ENCODE results near the gene ERMARD.
"Not testable (repeated sequence)": the region's sequence is repeated elsewhere in the genome, so short reads cannot be mapped to it uniquely, and the experiment has no call there.

Gene ERMARD

GRCh38 chr6:169741344-169741743 is 10.1 kb upstream of the ERMARD start:
- Histone ChIP-seq H3K36me3 (ENCODE audit: insufficient read depth, low read length) (no peaks in the 10 kb centered on the region), H3K4me1 (ENCODE audit: control insufficient read depth, insufficient read depth, low read length) (no peaks in the 10 kb centered on the region), H3K4me2 (ENCODE audit: low read length) (no peak overlapping the region), H3K9ac (ENCODE audit: low read depth, low read length) (no peak overlapping the region), H3K4me3 (ENCODE audit: low read length) (no peak overlapping the region), H3K9me3 (replicated peaks; ENCODE audit: low read length) (no peaks in the 10 kb centered on the region), H3K27me3 (ENCODE audit: control insufficient read depth, insufficient read depth, low read length) (peaks cover 14% of the 10 kb centered on the region)

DNA sequence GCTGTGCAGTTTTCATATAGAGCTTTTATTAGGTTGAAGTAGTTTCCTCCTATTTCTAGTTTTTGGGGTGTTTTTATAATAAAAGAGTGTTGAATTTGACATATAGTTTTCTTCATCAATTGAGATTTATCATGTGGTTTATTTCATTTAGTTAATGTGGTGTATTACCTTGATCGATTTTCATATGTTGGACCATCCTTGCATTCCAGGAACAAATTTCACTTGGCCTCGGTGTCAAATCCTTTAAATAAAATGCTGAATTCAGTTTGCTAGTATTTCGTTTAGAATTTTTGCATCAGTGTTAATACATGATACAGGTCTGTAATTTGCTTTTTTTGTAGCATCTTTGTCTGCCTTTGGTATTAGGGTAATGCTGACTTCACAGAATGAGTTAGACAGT is 6.0 kb upstream of the ERMARD start:
- no peak overlapping the region for H3K9ac ChIP-seq (ENCODE audit: low read depth, low read length)
- H3K36me3 ChIP-seq (ENCODE audit: insufficient read depth, low read length) = no peaks in the 10 kb centered on the region
- H3K9me3 ChIP-seq (replicated peaks; ENCODE audit: low read length) = no peaks in the 10 kb centered on the region
- H3K27me3 ChIP-seq (ENCODE audit: control insufficient read depth, insufficient read depth, low read length) = no peaks in the 10 kb centered on the region
- no peak overlapping the region for H3K4me3 ChIP-seq (ENCODE audit: low read length)
- H3K4me2 ChIP-seq (ENCODE audit: low read length) = no peak overlapping the region
- H3K4me1 ChIP-seq (ENCODE audit: control insufficient read depth, insufficient read depth, low read length) = peaks cover 5% of the 10 kb centered on the region

DNA sequence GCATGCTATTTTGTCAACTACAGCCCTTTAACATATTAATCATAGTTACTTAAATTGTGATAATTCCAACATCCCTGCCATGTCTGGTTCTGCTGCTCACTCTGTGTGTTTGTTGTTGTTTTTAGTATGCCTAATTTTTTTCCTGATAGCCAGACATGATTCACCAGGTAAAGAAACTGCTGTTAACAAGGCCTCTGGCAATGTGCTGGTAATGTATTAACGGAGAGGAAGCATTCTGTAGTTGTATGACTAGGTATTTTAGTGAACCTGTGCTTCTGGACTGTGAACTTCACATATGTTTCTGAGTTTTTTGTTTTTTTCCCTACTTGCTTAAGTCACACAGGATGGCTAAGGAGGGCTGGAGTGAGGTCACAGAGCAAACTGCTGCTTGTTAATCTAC is 4.9 kb upstream of the ERMARD start:
- H3K4me1 ChIP-seq (ENCODE audit: control insufficient read depth, insufficient read depth, low read length) = peaks cover 6% of the 10 kb centered on the region
- H3K27me3 ChIP-seq (ENCODE audit: control insufficient read depth, insufficient read depth, low read length) = no peaks in the 10 kb centered on the region
- no peak overlapping the region for H3K4me3 ChIP-seq (ENCODE audit: low read length)

GRCh38 chr6:169752074-169752623 is 727 bp downstream of the ERMARD start:
- Histone ChIP-seq H3K4me3 (ENCODE audit: low read length) (peak overlapping the region; percentile 98), H3K4me1 (ENCODE audit: control insufficient read depth, insufficient read depth, low read length) (peaks cover 17% of the 10 kb centered on the region)

More for the DNA sequence above, 4.9 kb upstream of the ERMARD start:
- Histone ChIP-seq H3K9ac (ENCODE audit: low read depth, low read length) (no peak overlapping the region), H3K4me2 (ENCODE audit: low read length) (no peak overlapping the region), H3K9me3 (replicated peaks; ENCODE audit: low read length) (no peaks in the 10 kb centered on the region), H3K36me3 (ENCODE audit: insufficient read depth, low read length) (no peaks in the 10 kb centered on the region)

DNA sequence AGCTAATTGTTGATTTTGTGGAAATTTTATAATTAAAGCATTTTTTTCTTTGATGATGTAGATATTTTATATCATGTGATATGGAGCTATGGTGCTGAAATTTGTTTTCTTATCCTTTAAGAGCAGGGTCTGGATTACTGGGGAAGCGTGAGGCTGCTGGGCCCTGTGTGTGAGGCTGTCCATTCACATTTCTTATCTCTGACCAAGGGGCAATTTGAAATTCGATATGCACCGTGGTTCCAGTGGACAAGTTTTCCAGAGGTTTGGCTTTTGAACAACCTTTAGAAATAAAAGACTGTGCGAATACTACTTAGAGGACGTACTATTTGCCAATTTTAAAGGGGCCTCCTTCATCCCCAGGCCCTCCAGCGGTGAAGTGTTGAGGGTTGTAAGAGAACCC is 3.7 kb downstream of the ERMARD start:
- Histone ChIP-seq H3K4me3 (ENCODE audit: low read length) (no peak overlapping the region), H3K9ac (ENCODE audit: low read depth, low read length) (no peak overlapping the region), H3K36me3 (ENCODE audit: insufficient read depth, low read length) (peaks cover 31% of the 10 kb centered on the region), H3K27me3 (ENCODE audit: control insufficient read depth, insufficient read depth, low read length) (no peaks in the 10 kb centered on the region), H3K4me2 (ENCODE audit: low read length) (no peak overlapping the region), H3K4me1 (ENCODE audit: control insufficient read depth, insufficient read depth, low read length) (peaks cover 15% of the 10 kb centered on the region), H3K9me3 (replicated peaks; ENCODE audit: low read length) (no peaks in the 10 kb centered on the region)

More at GRCh38 chr6:169752074-169752623, 727 bp downstream of the ERMARD start:
- peak overlapping the region; percentile 99 for H3K9ac ChIP-seq (ENCODE audit: low read depth, low read length)
- no peaks in the 10 kb centered on the region for H3K27me3 ChIP-seq (ENCODE audit: control insufficient read depth, insufficient read depth, low read length)
- peaks cover 8% of the 10 kb centered on the region for H3K36me3 ChIP-seq (ENCODE audit: insufficient read depth, low read length)
- no peaks in the 10 kb centered on the region for H3K9me3 ChIP-seq (replicated peaks; ENCODE audit: low read length)
- peak overlapping the region; percentile 93 for H3K4me2 ChIP-seq (ENCODE audit: low read length)

DNA sequence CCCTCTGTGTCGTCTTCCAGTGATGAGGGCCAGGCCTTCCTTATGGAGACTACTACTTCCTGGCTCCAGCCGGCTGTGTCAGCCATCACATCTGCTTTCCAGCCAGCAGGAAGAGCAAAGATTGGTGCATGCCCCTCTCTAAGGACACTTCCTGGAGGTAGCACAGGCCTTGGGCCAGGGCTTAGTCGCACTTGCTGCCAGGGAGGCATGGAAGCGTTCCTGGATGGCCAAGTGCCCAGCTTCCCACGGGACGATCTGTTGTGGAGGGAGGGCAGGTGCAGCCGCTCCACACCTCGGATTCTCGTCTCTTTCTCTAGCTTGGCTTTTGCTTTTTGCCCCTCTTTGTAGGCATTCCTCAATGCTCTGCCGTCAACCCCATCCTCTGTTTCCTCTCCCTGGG is 11.9 kb downstream of the ERMARD start:
- H3K27me3 ChIP-seq (ENCODE audit: control insufficient read depth, insufficient read depth, low read length) = no peaks in the 10 kb centered on the region
- no peaks in the 10 kb centered on the region for H3K9me3 ChIP-seq (replicated peaks; ENCODE audit: low read length)
- no peak overlapping the region for H3K9ac ChIP-seq (ENCODE audit: low read depth, low read length)
- H3K4me3 ChIP-seq (ENCODE audit: low read length) = no peak overlapping the region
- no peaks in the 10 kb centered on the region for H3K4me1 ChIP-seq (ENCODE audit: control insufficient read depth, insufficient read depth, low read length)
- no peak overlapping the region for H3K4me2 ChIP-seq (ENCODE audit: low read length)
- peaks cover 65% of the 10 kb centered on the region for H3K36me3 ChIP-seq (ENCODE audit: insufficient read depth, low read length)

DNA sequence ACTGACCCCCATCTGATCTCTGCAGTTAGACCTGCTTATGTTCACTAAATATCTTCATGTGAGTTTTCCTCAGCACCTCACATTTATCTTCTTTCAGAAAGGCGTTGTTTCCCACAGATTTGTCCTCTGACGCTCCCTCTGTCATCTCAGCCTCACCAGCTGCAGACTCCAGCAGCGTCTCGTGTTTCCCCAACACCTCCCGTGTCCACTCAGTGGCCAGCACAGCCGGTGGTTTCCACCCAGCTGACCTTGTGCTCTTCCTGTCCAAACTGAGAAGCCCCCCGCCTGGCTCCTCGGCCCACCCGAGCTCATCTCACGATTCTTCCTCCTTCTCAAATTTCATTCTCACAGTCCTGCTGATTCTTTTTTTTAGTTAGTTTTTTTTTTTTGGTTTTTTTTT is 12.5 kb downstream of the ERMARD start:
- Histone ChIP-seq H3K36me3 (ENCODE audit: insufficient read depth, low read length) (peaks cover 62% of the 10 kb centered on the region), H3K27me3 (ENCODE audit: control insufficient read depth, insufficient read depth, low read length) (no peaks in the 10 kb centered on the region)

DNA sequence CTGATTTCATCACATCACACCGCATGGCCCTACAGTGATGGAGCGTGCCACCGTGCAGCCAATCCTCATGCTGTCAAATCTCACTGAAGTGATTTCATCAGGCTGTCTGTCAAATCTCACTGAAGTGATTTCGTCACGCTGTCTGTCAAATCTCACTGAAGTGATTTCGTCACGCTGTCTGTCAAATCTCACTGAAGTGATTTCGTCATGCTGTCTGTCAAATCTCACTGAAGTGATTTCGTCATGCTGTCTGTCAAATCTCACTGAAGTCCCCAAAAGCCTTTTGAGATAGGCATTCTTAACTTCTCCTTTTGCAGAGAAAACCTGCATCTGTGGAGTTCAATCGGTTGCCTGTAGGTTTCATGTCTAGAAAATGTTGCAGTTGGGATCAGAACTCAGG is 14.4 kb downstream of the ERMARD start:
- not testable (repeated sequence) for H3K4me1 ChIP-seq (ENCODE audit: control insufficient read depth, insufficient read depth, low read length); H3K4me3 ChIP-seq (ENCODE audit: low read length); H3K4me2 ChIP-seq (ENCODE audit: low read length); H3K27me3 ChIP-seq (ENCODE audit: control insufficient read depth, insufficient read depth, low read length); H3K9me3 ChIP-seq (replicated peaks; ENCODE audit: low read length); H3K9ac ChIP-seq (ENCODE audit: low read depth, low read length)
- H3K36me3 ChIP-seq (ENCODE audit: insufficient read depth, low read length) = peaks cover 54% of the 10 kb centered on the region

More for the DNA sequence above, 12.5 kb downstream of the ERMARD start:
- H3K9me3 ChIP-seq (replicated peaks; ENCODE audit: low read length) = no peaks in the 10 kb centered on the region
- H3K4me1 ChIP-seq (ENCODE audit: control insufficient read depth, insufficient read depth, low read length) = no peaks in the 10 kb centered on the region
- no peak overlapping the region for H3K4me2 ChIP-seq (ENCODE audit: low read length)
- no peak overlapping the region for H3K4me3 ChIP-seq (ENCODE audit: low read length)
- no peak overlapping the region for H3K9ac ChIP-seq (ENCODE audit: low read depth, low read length)

DNA sequence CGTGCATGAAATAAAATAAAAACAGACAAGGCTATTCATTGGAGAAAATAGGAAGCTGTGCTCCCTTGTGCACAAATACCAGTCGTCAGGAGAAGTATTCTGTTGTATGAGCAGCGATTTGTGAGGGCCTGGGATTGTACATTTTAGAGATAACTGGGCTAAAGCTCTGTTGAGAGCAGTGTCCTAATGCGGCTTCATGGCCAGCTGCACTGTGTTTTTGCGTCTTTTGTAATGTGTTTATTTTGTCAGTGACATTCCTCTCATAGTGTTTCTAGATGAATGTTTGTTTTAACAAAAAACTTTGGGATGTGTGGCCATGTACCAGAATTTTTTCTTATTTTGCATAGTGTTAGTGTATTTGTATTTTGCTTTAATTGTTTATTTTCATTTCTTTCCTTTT is 14.8 kb downstream of the ERMARD start:
- no peak overlapping the region for H3K9ac ChIP-seq (ENCODE audit: low read depth, low read length)
- no peak overlapping the region for H3K4me2 ChIP-seq (ENCODE audit: low read length)
- H3K9me3 ChIP-seq (replicated peaks; ENCODE audit: low read length) = no peaks in the 10 kb centered on the region
- no peak overlapping the region for H3K4me3 ChIP-seq (ENCODE audit: low read length)
- H3K4me1 ChIP-seq (ENCODE audit: control insufficient read depth, insufficient read depth, low read length) = no peaks in the 10 kb centered on the region
- H3K27me3 ChIP-seq (ENCODE audit: control insufficient read depth, insufficient read depth, low read length) = no peaks in the 10 kb centered on the region
- peaks cover 49% of the 10 kb centered on the region for H3K36me3 ChIP-seq (ENCODE audit: insufficient read depth, low read length)

DNA sequence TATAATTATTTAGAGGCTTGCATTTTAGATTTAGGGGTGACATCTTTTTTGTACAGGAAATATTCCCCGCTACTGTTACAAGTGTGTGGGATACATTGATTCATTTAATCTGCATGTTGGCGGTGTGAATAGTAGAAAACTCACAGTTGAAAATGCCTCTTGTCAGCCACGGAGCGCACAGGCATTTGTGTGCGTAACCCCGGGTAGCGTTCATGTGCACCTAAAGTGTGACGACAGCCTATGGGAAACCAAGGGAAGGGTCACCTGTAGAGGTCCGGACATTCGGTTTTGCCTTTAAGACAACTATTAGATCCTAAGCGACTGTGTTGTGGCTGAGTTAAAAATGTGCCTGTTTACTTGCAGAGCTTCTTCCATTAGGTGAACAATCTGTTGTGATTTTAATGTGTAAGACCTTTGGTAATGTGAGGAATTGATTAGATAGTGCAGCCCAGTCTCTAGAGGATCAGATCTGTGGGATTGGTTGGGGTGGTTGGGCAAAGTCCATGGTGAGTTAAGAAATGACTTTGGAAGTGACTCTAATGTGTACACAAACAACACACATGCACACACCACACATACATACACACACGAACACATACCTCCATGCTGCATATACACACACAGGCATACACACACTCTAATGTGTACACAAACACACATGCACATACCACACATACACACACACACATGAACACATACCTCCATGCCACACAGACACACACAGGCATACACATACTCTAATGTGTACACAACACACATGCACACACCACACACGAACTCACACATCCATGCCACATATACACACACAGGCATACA is 15.7 kb downstream of the ERMARD start:
- no peak overlapping the region for H3K4me3 ChIP-seq (ENCODE audit: low read length)
- H3K4me2 ChIP-seq (ENCODE audit: low read length) = no peak overlapping the region
- no peaks in the 10 kb centered on the region for H3K27me3 ChIP-seq (ENCODE audit: control insufficient read depth, insufficient read depth, low read length)
- no peak overlapping the region for H3K9ac ChIP-seq (ENCODE audit: low read depth, low read length)
- H3K9me3 ChIP-seq (replicated peaks; ENCODE audit: low read length) = no peaks in the 10 kb centered on the region
- no peaks in the 10 kb centered on the region for H3K4me1 ChIP-seq (ENCODE audit: control insufficient read depth, insufficient read depth, low read length)
- peaks cover 44% of the 10 kb centered on the region for H3K36me3 ChIP-seq (ENCODE audit: insufficient read depth, low read length)

- H3K4me3 ChIP-seq (ENCODE audit: low read length) = no peak overlapping the region
- H3K4me1 ChIP-seq (ENCODE audit: control insufficient read depth, insufficient read depth, low read length) = no peaks in the 10 kb centered on the region
- H3K9ac ChIP-seq (ENCODE audit: low read depth, low read length) = no peak overlapping the region
- no peaks in the 10 kb centered on the region for H3K9me3 ChIP-seq (replicated peaks; ENCODE audit: low read length)
- no peaks in the 10 kb centered on the region for H3K27me3 ChIP-seq (ENCODE audit: control insufficient read depth, insufficient read depth, low read length)
- no peak overlapping the region for H3K4me2 ChIP-seq (ENCODE audit: low read length)
- H3K36me3 ChIP-seq (ENCODE audit: insufficient read depth, low read length) = peaks cover 28% of the 10 kb centered on the region
Observed at GRCh38 chr6:169774347-169774746, 22.9 kb downstream of the ERMARD start.

GRCh38 chr6:169775321-169775720 is 23.9 kb downstream of the ERMARD start:
- Histone ChIP-seq H3K9ac (ENCODE audit: low read depth, low read length) (no peak overlapping the region), H3K27me3 (ENCODE audit: control insufficient read depth, insufficient read depth, low read length) (no peaks in the 10 kb centered on the region), H3K4me2 (ENCODE audit: low read length) (no peak overlapping the region), H3K9me3 (replicated peaks; ENCODE audit: low read length) (no peaks in the 10 kb centered on the region), H3K36me3 (ENCODE audit: insufficient read depth, low read length) (peaks cover 33% of the 10 kb centered on the region), H3K4me1 (ENCODE audit: control insufficient read depth, insufficient read depth, low read length) (no peaks in the 10 kb centered on the region), H3K4me3 (ENCODE audit: low read length) (no peak overlapping the region)

All from skeletal muscle satellite cell (primary cell).